Caco-2 (cell line): ENCODE measurements around the gene MAD1L1. TPM values are rescaled to one million over a fixed set of nuclear protein-coding genes. Genes with fewer than 3 reads are reported as not detected.
"Not testable (repeated sequence)": the region's sequence is repeated elsewhere in the genome, so short reads cannot be mapped to it uniquely, and the experiment has no call there.

Experiments used
- BruUV-seq: library from RNA; stranded (reverse); fragments of 400-500 nt; replicated peaks from 2 replicates; lab custom pipeline; 2021; lab: Mats Ljungman, UMichigan
- CTCF ChIA-PET: fragments of 300-600 bp; sonication (Branson Sonifier 250); formaldehyde crosslinking; loops from one replicate; lab custom pipeline; 2022; ENCODE audit warnings: antibody characterized with exemption; lab: Charles Lee
- POLR2A ChIA-PET: fragments of 300-600 bp; sonication (Branson Sonifier 250); formaldehyde crosslinking; loops from one replicate; lab custom pipeline; 2022; ENCODE audit warnings: antibody characterized with exemption; lab: Charles Lee
- DNase-seq, 2 experiments: peaks; one replicate each; pipeline versions ENCODE4 v3.0.0 to v3.0.0-alpha.2; 2020 to 2022
- H3K27me3 ChIP-seq: replicated peaks from 2 replicates; pipeline ENCODE4 v1.6.0; 2011; ENCODE audit warnings: low read length; ENCODE audit not compliant: control insufficient read depth, insufficient read depth
- H3K36me3 ChIP-seq: 2 replicates; pipeline ENCODE4 v1.5.1; 2011; ENCODE audit warnings: low read length; ENCODE audit not compliant: control insufficient read depth, insufficient read depth
- H3K4me1 ChIP-seq: fragments of 250-450 bp; sonication (Bioruptor Pico); 2 replicates; pipeline ENCODE4 v1.5.1; 2020; ENCODE audit warnings: mild to moderate bottlenecking
- H3K4me3 ChIP-seq: 2 replicates; pipeline ENCODE4 v1.5.1; 2011; ENCODE audit warnings: low read depth, mild to moderate bottlenecking, control low read depth, low read length
- H3K9me3 ChIP-seq: fragments of 250-450 bp; sonication (Bioruptor Pico); 2 replicates; pipeline ENCODE4 v1.5.1; 2020; ENCODE audit warnings: mild to moderate bottlenecking, moderate library complexity
- H3K27ac Mint-ChIP-seq: one replicate; pipeline ENCODE4 v1.8.0; 2022; ENCODE audit warnings: mixed read lengths; ENCODE audit not compliant: unreplicated experiment
- H3K27me3 Mint-ChIP-seq: one replicate; pipeline ENCODE4 v1.8.0; 2022; ENCODE audit warnings: mixed read lengths; ENCODE audit not compliant: insufficient read depth, unreplicated experiment
- H3K36me3 Mint-ChIP-seq: one replicate; pipeline ENCODE4 v1.8.0; 2022; ENCODE audit warnings: mild to moderate bottlenecking, mixed read lengths; ENCODE audit not compliant: insufficient read depth, unreplicated experiment
- H3K4me1 Mint-ChIP-seq: one replicate; pipeline ENCODE4 v1.8.0; 2022; ENCODE audit warnings: low read depth, mixed read lengths; ENCODE audit not compliant: unreplicated experiment
- H3K4me3 Mint-ChIP-seq: one replicate; pipeline ENCODE4 v1.8.0; 2022; ENCODE audit warnings: mild to moderate bottlenecking, moderate library complexity, mixed read lengths; ENCODE audit not compliant: unreplicated experiment
- H3K9me3 Mint-ChIP-seq: one replicate; pipeline ENCODE4 v1.8.0; 2022; ENCODE audit warnings: mixed read lengths; ENCODE audit not compliant: unreplicated experiment
- CTCF ChIP-seq, 2 experiments: fragments of 200-600 bp in 1 of 2; IDR thresholded peaks; 1 replicate in 1 of 2; 2 replicates in 1 of 2; pipeline versions ENCODE4 v1.5.1 to v1.8.0; 2011 to 2022; ENCODE audit warnings: antibody characterized with exemption in 1 of 2, control low read depth in 1 of 2, inconsistent platforms in 1 of 2, low read depth in 1 of 2, low read length in 1 of 2, mild to moderate bottlenecking in 1 of 2, moderate library complexity in 1 of 2; ENCODE audit not compliant: insufficient read depth in 1 of 2, severe bottlenecking in 1 of 2, unreplicated experiment in 1 of 2
- intact Hi-C: fragments of 100-400 bp; cut with micrococcal nuclease; formaldehyde crosslinking; loops from one replicate; pipeline ENCODE4 v1.10.0; 2022; ENCODE audit not compliant: unreplicated experiment
- total RNA-seq: library from RNA; stranded (reverse); gene quantifications from 2 replicates; pipeline ENCODE4 v1.2.3, GENCODE V29; 2022

Gene MAD1L1
- total RNA-seq, 1 experiment from 2014 or later: 58.6 TPM

DNA sequence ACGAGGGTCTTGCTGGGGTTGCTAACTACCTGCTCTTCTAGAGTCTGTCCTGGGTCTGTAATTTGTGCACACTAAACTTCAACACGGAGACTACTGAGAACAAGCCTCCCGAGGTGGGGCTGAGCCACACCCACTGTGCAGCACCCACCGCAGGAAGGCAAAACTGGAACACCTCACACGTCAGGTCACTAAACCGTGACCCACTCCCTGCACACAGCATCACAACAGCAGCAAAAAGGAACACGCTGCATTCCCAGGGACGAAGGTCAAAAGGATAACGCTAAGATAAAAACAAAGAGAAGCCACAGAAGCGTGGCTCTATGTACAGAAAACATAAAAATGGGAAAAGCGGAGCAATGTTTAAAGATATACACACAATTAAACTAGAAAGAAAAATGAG lies 170.1 kb downstream of the MAD1L1 start:
- H3K36me3 Mint-ChIP-seq: peaks cover 19% of the 10 kb centered on the region
- no TSS peak for BruUV-seq
- 0 out of 2 replicates have a peak, but pooled peaks cover 3% of the 10 kb centered on the region for H3K9me3 ChIP-seq
- no peaks in the 10 kb centered on the region for H3K27me3 ChIP-seq
- no peak overlapping the region for H3K27ac Mint-ChIP-seq
- DNase-seq: no peak
- intact Hi-C loops: no loop called here
- POLR2A ChIA-PET: no interaction called here
- no peak overlapping the region for H3K4me3 ChIP-seq
- CTCF ChIA-PET: no interaction called here
- H3K4me1 Mint-ChIP-seq: no peaks in the 10 kb centered on the region
- H3K4me1 ChIP-seq: no peaks in the 10 kb centered on the region
- H3K27me3 Mint-ChIP-seq: no peaks in the 10 kb centered on the region
- H3K36me3 ChIP-seq: 0 out of 2 replicates have a peak, but pooled peaks cover 1% of the 10 kb centered on the region
- no peak overlapping the region for H3K4me3 Mint-ChIP-seq
- no peaks in the 10 kb centered on the region for H3K9me3 Mint-ChIP-seq
- TF ChIP-seq CTCF (IDR thresholded peaks at IDR 0.05; ENCODE audit: insufficient read depth in 1 of 2, low read depth in 1 of 2, low read length in 1 of 2, severe bottlenecking in 1 of 2, unreplicated experiment in 1 of 2): no peak

DNA sequence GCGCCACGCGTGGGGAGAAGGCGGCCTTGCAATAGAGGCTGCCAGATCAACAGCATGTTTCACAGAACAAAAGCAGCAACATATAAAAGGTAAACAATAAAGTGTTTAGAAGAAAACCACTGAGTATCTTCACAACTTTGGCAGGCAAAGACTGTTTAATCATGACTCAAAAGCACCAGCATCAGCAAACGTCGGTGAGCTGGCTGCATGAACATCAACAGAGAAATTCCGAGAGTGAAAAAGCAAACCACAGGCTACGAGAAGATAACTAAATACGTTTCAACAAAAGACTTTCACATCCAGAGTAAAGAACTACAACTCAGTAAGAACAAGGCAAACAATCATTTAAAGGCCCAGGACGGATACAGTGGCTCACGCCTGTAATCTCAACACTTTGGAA lies 172.0 kb downstream of the MAD1L1 start:
- Histone ChIP-seq H3K9me3 (0 out of 2 replicates have a peak, but pooled peaks cover 3% of the 10 kb centered on the region), H3K4me1 (no peaks in the 10 kb centered on the region), H3K36me3 (0 out of 2 replicates have a peak, but pooled peaks cover 1% of the 10 kb centered on the region), H3K4me3 (no peak overlapping the region), H3K27me3 (no peaks in the 10 kb centered on the region)
- H3K36me3 Mint-ChIP-seq: peaks cover 21% of the 10 kb centered on the region
- intact Hi-C loops: no loop called here
- no peaks in the 10 kb centered on the region for H3K4me1 Mint-ChIP-seq
- H3K4me3 Mint-ChIP-seq: no peak overlapping the region
- no peak for DNase-seq
- no peaks in the 10 kb centered on the region for H3K27me3 Mint-ChIP-seq
- ChIA-PET POLR2A (no interaction called here), CTCF (no interaction called here)
- no peak overlapping the region for H3K27ac Mint-ChIP-seq
- H3K9me3 Mint-ChIP-seq: no peaks in the 10 kb centered on the region
- no peak for TF ChIP-seq CTCF (IDR thresholded peaks at IDR 0.05; ENCODE audit: insufficient read depth in 1 of 2, low read depth in 1 of 2, low read length in 1 of 2, severe bottlenecking in 1 of 2, unreplicated experiment in 1 of 2)
- no TSS peak for BruUV-seq

DNA sequence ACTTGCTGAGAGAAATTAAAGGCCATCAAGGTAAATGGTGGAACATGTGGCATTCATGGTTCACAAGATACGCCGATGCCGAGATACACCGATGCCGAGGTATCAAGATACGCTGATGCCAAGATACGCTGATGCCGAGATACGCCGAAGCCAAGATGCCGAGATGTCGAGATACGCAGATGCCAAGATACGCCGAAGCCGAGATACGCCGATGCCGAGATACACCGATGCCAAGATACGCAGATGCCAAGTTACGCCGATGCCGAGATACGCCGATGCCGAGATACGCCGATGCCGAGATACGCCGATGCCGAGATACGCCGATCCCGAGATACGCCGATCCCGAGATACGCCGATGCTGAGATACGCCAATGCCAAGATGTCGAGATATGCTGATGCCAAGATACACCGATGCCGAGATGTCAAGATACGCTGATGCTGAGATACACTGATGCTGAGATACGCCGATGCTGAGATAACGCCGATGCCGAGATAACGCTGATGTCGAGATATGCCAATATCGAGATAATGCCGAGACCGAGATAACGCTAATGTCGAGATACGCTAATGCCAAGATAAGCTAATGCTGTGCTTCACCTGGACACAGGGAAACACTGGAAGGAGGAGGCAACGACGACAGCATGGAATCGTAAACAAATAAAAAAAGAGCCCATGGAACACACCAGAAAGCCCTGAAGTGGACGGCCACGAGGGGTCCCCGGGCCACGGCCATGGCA lies 172.6 kb downstream of the MAD1L1 start:
- no peak overlapping the region for H3K4me3 Mint-ChIP-seq
- no peaks in the 10 kb centered on the region for H3K4me1 Mint-ChIP-seq
- H3K36me3 ChIP-seq: 0 out of 2 replicates have a peak, but pooled peaks cover 1% of the 10 kb centered on the region
- intact Hi-C loops: no loop called here
- no TSS peak for BruUV-seq
- 0 out of 2 replicates have a peak, but pooled peaks cover 3% of the 10 kb centered on the region for H3K9me3 ChIP-seq
- H3K27ac Mint-ChIP-seq: no peak overlapping the region
- no peak for DNase-seq
- no peaks in the 10 kb centered on the region for H3K4me1 ChIP-seq
- H3K4me3 ChIP-seq: no peak overlapping the region
- H3K9me3 Mint-ChIP-seq: no peaks in the 10 kb centered on the region
- no peak for TF ChIP-seq CTCF (IDR thresholded peaks at IDR 0.05; ENCODE audit: insufficient read depth in 1 of 2, low read depth in 1 of 2, low read length in 1 of 2, severe bottlenecking in 1 of 2, unreplicated experiment in 1 of 2)
- ChIA-PET POLR2A (no interaction called here), CTCF (no interaction called here)
- H3K27me3 Mint-ChIP-seq: no peaks in the 10 kb centered on the region
- peaks cover 21% of the 10 kb centered on the region for H3K36me3 Mint-ChIP-seq
- no peaks in the 10 kb centered on the region for H3K27me3 ChIP-seq

DNA sequence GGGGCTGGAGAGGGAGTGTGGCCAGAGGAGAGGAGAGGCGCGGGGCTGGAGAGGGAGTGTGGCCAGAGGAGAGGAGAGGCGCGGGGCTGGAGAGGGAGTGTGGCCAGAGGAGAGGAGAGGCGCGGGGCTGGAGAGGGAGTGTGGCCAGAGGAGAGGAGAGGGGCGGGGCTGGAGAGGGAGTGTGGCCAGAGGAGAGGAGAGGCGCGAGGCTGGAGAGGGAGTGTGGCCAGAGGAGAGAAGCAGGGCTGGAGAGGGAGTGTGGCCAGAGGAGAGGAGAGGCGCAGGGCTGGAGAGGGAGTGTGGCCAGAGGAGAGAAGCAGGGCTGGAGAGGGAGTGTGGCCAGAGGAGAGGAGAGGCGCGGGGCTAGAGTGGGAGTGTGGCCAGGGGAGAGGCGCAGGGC lies 174.5 kb downstream of the MAD1L1 start:
- not testable (repeated sequence) for H3K27ac Mint-ChIP-seq, H3K4me3 Mint-ChIP-seq

More for the DNA sequence above, 174.5 kb downstream of the MAD1L1 start:
- H3K4me1 Mint-ChIP-seq, H3K36me3 ChIP-seq, CTCF ChIA-PET, intact Hi-C loops, H3K27me3 ChIP-seq, H3K9me3 Mint-ChIP-seq, H3K4me1 ChIP-seq, H3K27me3 Mint-ChIP-seq, POLR2A ChIA-PET, H3K4me3 ChIP-seq, DNase-seq, H3K9me3 ChIP-seq, BruUV-seq: not testable (repeated sequence)
- H3K36me3 Mint-ChIP-seq: peaks cover 23% of the 10 kb centered on the region
